A549 (cell line): Measurements from ENCODE around the gene KCNAB2.

Experiments used
- CEBPB ChIP-seq, 2 experiments: fragments of >200 bp in 1 of 2; sonication (Bioruptor Twin) in 1 of 2; formaldehyde crosslinking in 1 of 2; IDR thresholded peaks; 2 replicates each; pipeline ENCODE4 v1.6.1; 2012 to 2016
- CHD2 ChIP-seq: fragments of 150-350 bp; IDR thresholded peaks from 2 replicates; pipeline ENCODE4 v1.6.1; 2014; ENCODE audit warnings: low read length; ENCODE audit not compliant: partially characterized antibody
- CTCF ChIP-seq: fragments of >200 bp; sonication (Bioruptor Twin); formaldehyde crosslinking; IDR thresholded peaks from 3 replicates; pipeline ENCODE4 v1.5.1; 2016
- ELK1 ChIP-seq: fragments of 150-350 bp; IDR thresholded peaks from 2 replicates; pipeline ENCODE4 v1.6.1; 2014; ENCODE audit warnings: low read depth, mild to moderate bottlenecking, low read length
- JUNB ChIP-seq: fragments of >200 bp; sonication (Bioruptor Twin); formaldehyde crosslinking; IDR thresholded peaks from 2 replicates; pipeline ENCODE4 v1.6.1; 2016
- KDM1A ChIP-seq: fragments of 200-600 bp; sonication (generic); IDR thresholded peaks from 2 replicates; pipeline ENCODE4 v1.6.1; 2016; ENCODE audit warnings: low read depth, mild to moderate bottlenecking
- MYC ChIP-seq: IDR thresholded peaks from 2 replicates; pipeline ENCODE4 v1.6.1; 2012; ENCODE audit warnings: mild to moderate bottlenecking, inconsistent platforms, low read length, improper control_type of control experiment, borderline replicate concordance
- PHF8 ChIP-seq: fragments of 200-600 bp; sonication (generic); IDR thresholded peaks from 2 replicates; pipeline ENCODE4 v1.6.1; 2016; ENCODE audit warnings: low read depth, mild to moderate bottlenecking, antibody characterized with exemption, moderate library complexity, borderline replicate concordance
- POLR2A ChIP-seq: IDR thresholded peaks from 2 replicates; pipeline ENCODE4 v1.6.1; 2012; ENCODE audit warnings: mild to moderate bottlenecking, low read length
- RAD21 ChIP-seq, 2 experiments: fragments of >200 bp in 1 of 2; sonication (Bioruptor Twin) in 1 of 2; formaldehyde crosslinking in 1 of 2; IDR thresholded peaks in 1 of 2; conservative IDR thresholded peaks in 1 of 2; 2 replicates in 1 of 2; 3 replicates in 1 of 2; pipeline ENCODE4 v1.6.1; 2012 to 2018; ENCODE audit warnings: inconsistent platforms in 1 of 2
- RNF2 ChIP-seq: fragments of 200-600 bp; sonication (generic); IDR thresholded peaks from 2 replicates; pipeline ENCODE4 v1.6.1; 2016; ENCODE audit warnings: low read depth, mild to moderate bottlenecking, antibody characterized with exemption, moderate library complexity, borderline replicate concordance
- SREBF2 ChIP-seq: fragments of 450-650 bp; IDR thresholded peaks from 2 replicates; pipeline ENCODE4 v1.6.1; 2014; ENCODE audit warnings: mild to moderate bottlenecking, moderate library complexity

- TF ChIP-seq ELK1 (no peak), JUNB (no peak), CTCF (no peak), MYC (no peak), CHD2 (no peak), RNF2 (no peak), RAD21 (conservative IDR thresholded peaks at IDR 0.05 in 1 of 2, IDR thresholded peaks at IDR 0.05 in 1 of 2) (no peak), KDM1A (no peak), POLR2A (no peak), PHF8 (no peak), CEBPB (IDR thresholded peaks at IDR 0.05) (no peak), SREBF2 (no peak)
Observed at GRCh38 chr1:6059866-6060265, 14.2 kb downstream of the KCNAB2 start.
